ENCODE measurements around the gene KRTAP12-4. TPM values are rescaled to one million over a fixed set of nuclear protein-coding genes. Genes with fewer than 3 reads are reported as not detected.
A peak's percentile ranks its signal among the peaks of the same experiment; 100 is the strongest.

Gene KRTAP12-4
- total RNA-seq, 1 donor from 2014 or later, result not detected

DNA sequence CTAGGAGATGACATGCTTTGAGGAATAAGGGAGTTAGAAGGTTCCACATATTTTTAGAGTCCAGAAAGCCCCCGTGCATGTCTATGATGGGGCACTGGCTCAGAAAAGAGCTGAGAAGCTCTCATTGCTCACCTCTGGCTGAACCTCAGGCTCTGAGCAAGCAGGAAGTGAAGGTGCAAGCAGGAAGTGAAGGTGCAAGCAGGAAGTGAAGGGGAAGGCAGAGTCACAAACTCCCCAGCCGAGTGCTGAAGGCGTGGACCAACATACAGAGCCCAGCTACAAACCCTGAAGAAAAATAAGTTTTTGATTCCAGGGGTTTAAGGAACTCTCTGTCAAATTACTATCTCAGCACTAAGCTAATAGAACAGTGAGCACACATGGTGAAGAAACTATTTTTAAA is 35.5 kb downstream of the KRTAP12-4 start:
- H3K4me3 Mint-ChIP-seq (ENCODE audit: unreplicated experiment), result no peak overlapping the region
- H3K27ac Mint-ChIP-seq (ENCODE audit: unreplicated experiment), result no peak overlapping the region
- H3K36me3 Mint-ChIP-seq (ENCODE audit: low read depth), result peaks cover 10% of the 10 kb centered on the region
- no peak for DNase-seq (ENCODE audit: low spot score)
- H3K4me1 Mint-ChIP-seq (ENCODE audit: low read depth), result no peaks in the 10 kb centered on the region
- TF ChIP-seq, protein P1, sequence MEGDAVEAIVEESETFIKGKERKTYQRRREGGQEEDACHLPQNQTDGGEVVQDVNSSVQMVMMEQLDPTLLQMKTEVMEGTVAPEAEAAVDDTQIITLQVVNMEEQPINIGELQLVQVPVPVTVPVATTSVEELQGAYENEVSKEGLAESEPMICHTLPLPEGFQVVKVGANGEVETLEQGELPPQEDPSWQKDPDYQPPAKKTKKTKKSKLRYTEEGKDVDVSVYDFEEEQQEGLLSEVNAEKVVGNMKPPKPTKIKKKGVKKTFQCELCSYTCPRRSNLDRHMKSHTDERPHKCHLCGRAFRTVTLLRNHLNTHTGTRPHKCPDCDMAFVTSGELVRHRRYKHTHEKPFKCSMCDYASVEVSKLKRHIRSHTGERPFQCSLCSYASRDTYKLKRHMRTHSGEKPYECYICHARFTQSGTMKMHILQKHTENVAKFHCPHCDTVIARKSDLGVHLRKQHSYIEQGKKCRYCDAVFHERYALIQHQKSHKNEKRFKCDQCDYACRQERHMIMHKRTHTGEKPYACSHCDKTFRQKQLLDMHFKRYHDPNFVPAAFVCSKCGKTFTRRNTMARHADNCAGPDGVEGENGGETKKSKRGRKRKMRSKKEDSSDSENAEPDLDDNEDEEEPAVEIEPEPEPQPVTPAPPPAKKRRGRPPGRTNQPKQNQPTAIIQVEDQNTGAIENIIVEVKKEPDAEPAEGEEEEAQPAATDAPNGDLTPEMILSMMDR (IDR thresholded peaks at IDR 0.05), result no peak
- H3K9me3 Mint-ChIP-seq (ENCODE audit: low read depth), result peaks cover 35% of the 10 kb centered on the region
- peaks cover 53% of the 10 kb centered on the region for H3K27me3 Mint-ChIP-seq (ENCODE audit: low read depth)

DNA sequence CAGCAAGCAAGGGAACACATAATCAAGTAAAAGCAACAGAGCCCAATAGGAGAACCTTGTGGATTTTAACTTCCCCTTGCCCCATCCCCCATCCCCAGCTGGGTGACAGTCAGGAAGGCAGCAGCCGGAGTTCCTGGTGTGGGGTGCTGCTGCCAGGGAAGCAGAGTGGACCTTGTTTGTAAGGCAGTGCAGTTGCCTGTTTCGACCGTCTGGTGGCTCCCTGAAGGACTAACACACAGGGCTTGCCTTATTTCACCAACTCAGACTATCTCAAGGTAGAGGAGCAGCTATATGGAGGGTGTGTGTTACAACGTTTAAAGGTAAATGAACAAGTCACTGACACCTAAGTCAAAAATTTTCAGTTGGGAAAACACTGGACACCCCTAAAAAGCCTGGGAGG is 36.0 kb downstream of the KRTAP12-4 start:
- Mint-ChIP-seq H3K4me1 (ENCODE audit: low read depth) (no peaks in the 10 kb centered on the region), H3K27ac (ENCODE audit: unreplicated experiment) (no peak overlapping the region), H3K36me3 (ENCODE audit: low read depth) (peaks cover 9% of the 10 kb centered on the region), H3K9me3 (ENCODE audit: low read depth) (peaks cover 31% of the 10 kb centered on the region), H3K27me3 (ENCODE audit: low read depth) (peaks cover 55% of the 10 kb centered on the region), H3K4me3 (ENCODE audit: unreplicated experiment) (no peak overlapping the region)
- TF ChIP-seq, protein P1 (IDR thresholded peaks at IDR 0.05), result peak; percentile 54
- DNase-seq (ENCODE audit: low spot score), result no peak

DNA sequence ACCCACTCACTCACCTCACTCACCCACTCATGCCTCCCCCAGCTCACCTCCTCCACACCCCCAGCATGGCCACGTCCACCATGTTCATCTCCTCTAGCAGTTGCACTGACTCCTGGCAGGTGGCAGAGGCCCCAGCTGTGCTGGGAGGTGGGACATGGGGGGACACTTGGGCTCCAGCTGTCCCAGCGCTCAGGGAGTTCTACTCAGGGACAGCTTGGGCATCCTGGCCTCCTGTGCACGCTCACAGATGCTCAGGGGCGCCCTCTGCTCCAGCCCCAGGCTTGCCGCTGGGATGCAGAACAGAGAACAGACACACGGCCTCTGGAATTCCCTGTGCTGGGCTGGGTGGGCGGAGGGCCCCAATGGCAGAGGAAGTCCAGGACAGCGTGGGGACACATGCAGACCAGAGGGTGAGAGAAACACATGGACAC is 37.4 kb downstream of the KRTAP12-4 start:
- TF ChIP-seq, protein P1 (IDR thresholded peaks at IDR 0.05), result no peak
- Mint-ChIP-seq H3K27ac (ENCODE audit: unreplicated experiment) (no peak overlapping the region), H3K9me3 (ENCODE audit: low read depth) (peaks cover 17% of the 10 kb centered on the region), H3K36me3 (ENCODE audit: low read depth) (peaks cover 7% of the 10 kb centered on the region), H3K4me1 (ENCODE audit: low read depth) (no peaks in the 10 kb centered on the region), H3K4me3 (ENCODE audit: unreplicated experiment) (no peak overlapping the region), H3K27me3 (ENCODE audit: low read depth) (peaks cover 56% of the 10 kb centered on the region)
- peak; percentile 75 for DNase-seq (ENCODE audit: low spot score)

DNA sequence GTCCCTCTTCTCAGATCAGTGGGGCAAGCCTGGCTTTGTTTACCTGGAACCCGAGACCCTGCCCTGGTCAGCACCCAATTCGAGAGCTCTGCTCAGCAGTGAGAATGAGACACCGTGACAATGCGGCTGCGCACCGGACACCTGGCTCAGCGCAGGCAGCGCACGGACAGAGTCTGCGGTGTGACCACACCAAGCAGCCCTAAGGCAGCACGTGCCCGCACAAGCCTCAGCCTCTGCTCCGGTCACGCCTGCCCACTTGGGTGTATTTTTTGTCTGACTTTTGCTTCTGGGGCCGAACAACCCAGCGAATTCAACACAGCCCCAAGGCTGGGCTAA is 37.9 kb downstream of the KRTAP12-4 start:
- peaks cover 7% of the 10 kb centered on the region for H3K36me3 Mint-ChIP-seq (ENCODE audit: low read depth)
- peaks cover 56% of the 10 kb centered on the region for H3K27me3 Mint-ChIP-seq (ENCODE audit: low read depth)
- H3K4me1 Mint-ChIP-seq (ENCODE audit: low read depth), result no peaks in the 10 kb centered on the region
- peaks cover 17% of the 10 kb centered on the region for H3K9me3 Mint-ChIP-seq (ENCODE audit: low read depth)
- TF ChIP-seq, protein P1 (IDR thresholded peaks at IDR 0.05), result no peak
- no peak overlapping the region for H3K27ac Mint-ChIP-seq (ENCODE audit: unreplicated experiment)
- DNase-seq (ENCODE audit: low spot score), result no peak
- H3K4me3 Mint-ChIP-seq (ENCODE audit: unreplicated experiment), result no peak overlapping the region

DNA sequence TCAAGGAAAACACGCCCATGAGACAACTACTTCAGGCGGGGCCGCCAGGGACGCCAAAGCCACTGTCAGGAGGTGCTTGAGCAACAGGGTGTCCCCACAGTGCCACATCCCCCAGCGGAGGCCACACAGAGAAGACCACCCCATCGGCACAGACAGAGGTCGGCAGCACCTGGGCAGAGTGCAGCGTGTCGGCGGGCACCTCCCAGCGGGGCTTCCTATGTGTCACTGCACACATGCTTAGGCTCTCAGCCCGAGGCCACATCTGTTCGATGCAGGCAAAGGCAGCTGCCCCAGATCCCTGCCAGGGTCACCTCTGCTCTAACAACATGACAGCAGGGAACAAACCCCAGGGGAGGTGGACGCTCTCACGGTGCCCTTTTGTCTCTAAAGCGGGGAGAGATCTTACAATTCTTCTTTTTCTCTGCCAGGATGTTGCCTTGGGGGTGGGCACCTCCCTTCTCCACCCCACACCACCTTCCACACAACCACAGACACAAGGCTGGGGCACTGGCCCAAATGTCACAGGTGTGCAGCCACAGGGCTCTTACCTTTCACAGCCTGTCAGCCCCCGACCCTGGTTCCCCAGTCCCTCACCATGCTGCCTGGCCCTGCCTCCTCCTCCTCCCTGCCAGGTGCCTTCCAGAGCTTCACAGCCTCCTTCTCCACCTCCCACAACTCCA is 38.4 kb downstream of the KRTAP12-4 start:
- H3K9me3 Mint-ChIP-seq (ENCODE audit: low read depth), result peaks cover 22% of the 10 kb centered on the region

More for the DNA sequence above, 38.4 kb downstream of the KRTAP12-4 start:
- Mint-ChIP-seq H3K27me3 (ENCODE audit: low read depth) (peaks cover 56% of the 10 kb centered on the region), H3K4me3 (ENCODE audit: unreplicated experiment) (no peak overlapping the region), H3K4me1 (ENCODE audit: low read depth) (no peaks in the 10 kb centered on the region), H3K27ac (ENCODE audit: unreplicated experiment) (no peak overlapping the region), H3K36me3 (ENCODE audit: low read depth) (peaks cover 7% of the 10 kb centered on the region)
- peak; percentile 87 for DNase-seq (ENCODE audit: low spot score)
- TF ChIP-seq, protein P1 (IDR thresholded peaks at IDR 0.05), result no peak
